ENCODE results near the gene EFS.
"Not testable (repeated sequence)": the region's sequence is repeated elsewhere in the genome, so short reads cannot be mapped to it uniquely, and the experiment has no call there.

Gene EFS

GRCh38 chr14:23399136-23399535 lies 34.2 kb upstream of the EFS start:
- Histone ChIP-seq H3K4me1 (ENCODE audit: control insufficient read depth in 2 of 2, insufficient read depth in 2 of 2, low read length in 2 of 2) (no peaks in the 10 kb centered on the region), H3K27ac (ENCODE audit: low read depth in 2 of 2, low read length in 2 of 2) (no peak overlapping the region), H3K4me3 (ENCODE audit: low read length in 2 of 2) (no peak overlapping the region), H3K36me3 (ENCODE audit: control insufficient read depth in 2 of 2, insufficient read depth in 2 of 2, low read length in 2 of 2) (no peaks in the 10 kb centered on the region), H3K27me3 (ENCODE audit: control insufficient read depth in 2 of 2, insufficient read depth in 2 of 2, low read length in 2 of 2) (peaks cover 0 to 6% of the 10 kb centered on the region in 2 donors), H3K9me3 (ENCODE audit: control insufficient read depth in 2 of 2, low read length in 2 of 2) (no peaks in the 10 kb centered on the region), H3K9ac (ENCODE audit: low read depth in 1 of 2, low read length in 2 of 2) (no peak overlapping the region)

- Histone ChIP-seq H3K4me3 (ENCODE audit: low read length in 2 of 2) (no peak overlapping the region), H3K27me3 (ENCODE audit: control insufficient read depth in 2 of 2, insufficient read depth in 2 of 2, low read length in 2 of 2) (peaks cover 0 to 3% of the 10 kb centered on the region in 2 donors)
Measured at GRCh38 chr14:23398348-23398747, 33.4 kb upstream of the EFS start.

GRCh38 chr14:23396781-23397407 lies 31.9 kb upstream of the EFS start:
- no peaks in the 10 kb centered on the region for H3K9me3 ChIP-seq (ENCODE audit: control insufficient read depth in 2 of 2, low read length in 2 of 2)
- no peaks in the 10 kb centered on the region for H3K4me1 ChIP-seq (ENCODE audit: control insufficient read depth in 2 of 2, insufficient read depth in 2 of 2, low read length in 2 of 2)
- peaks cover 0 to 3% of the 10 kb centered on the region in 2 donors for H3K27me3 ChIP-seq (ENCODE audit: control insufficient read depth in 2 of 2, insufficient read depth in 2 of 2, low read length in 2 of 2)
- no peak overlapping the region for H3K27ac ChIP-seq (ENCODE audit: low read depth in 2 of 2, low read length in 2 of 2)
- H3K9ac ChIP-seq (ENCODE audit: low read depth in 1 of 2, low read length in 2 of 2): no peak overlapping the region
- no peaks in the 10 kb centered on the region for H3K36me3 ChIP-seq (ENCODE audit: control insufficient read depth in 2 of 2, insufficient read depth in 2 of 2, low read length in 2 of 2)
- no peak overlapping the region for H3K4me3 ChIP-seq (ENCODE audit: low read length in 2 of 2)

More at GRCh38 chr14:23398348-23398747, 33.4 kb upstream of the EFS start:
- no peak overlapping the region for H3K27ac ChIP-seq (ENCODE audit: low read depth in 2 of 2, low read length in 2 of 2)
- no peak overlapping the region for H3K9ac ChIP-seq (ENCODE audit: low read depth in 1 of 2, low read length in 2 of 2)
- no peaks in the 10 kb centered on the region for H3K36me3 ChIP-seq (ENCODE audit: control insufficient read depth in 2 of 2, insufficient read depth in 2 of 2, low read length in 2 of 2)
- no peaks in the 10 kb centered on the region for H3K9me3 ChIP-seq (ENCODE audit: control insufficient read depth in 2 of 2, low read length in 2 of 2)
- H3K4me1 ChIP-seq (ENCODE audit: control insufficient read depth in 2 of 2, insufficient read depth in 2 of 2, low read length in 2 of 2): no peaks in the 10 kb centered on the region

- Histone ChIP-seq H3K27me3 (ENCODE audit: control insufficient read depth in 2 of 2, insufficient read depth in 2 of 2, low read length in 2 of 2) (no peaks in the 10 kb centered on the region), H3K9ac (ENCODE audit: low read depth in 1 of 2, low read length in 2 of 2) (no peak overlapping the region), H3K9me3 (ENCODE audit: control insufficient read depth in 2 of 2, low read length in 2 of 2) (no peaks in the 10 kb centered on the region), H3K4me1 (ENCODE audit: control insufficient read depth in 2 of 2, insufficient read depth in 2 of 2, low read length in 2 of 2) (no peaks in the 10 kb centered on the region), H3K4me3 (ENCODE audit: low read length in 2 of 2) (no peak overlapping the region), H3K27ac (ENCODE audit: low read depth in 2 of 2, low read length in 2 of 2) (no peak overlapping the region), H3K36me3 (ENCODE audit: control insufficient read depth in 2 of 2, insufficient read depth in 2 of 2, low read length in 2 of 2) (no peaks in the 10 kb centered on the region)
Measured at GRCh38 chr14:23396126-23396525, 31.2 kb upstream of the EFS start.

GRCh38 chr14:23392613-23393012 lies 27.6 kb upstream of the EFS start:
- no peak overlapping the region for H3K27ac ChIP-seq (ENCODE audit: low read depth in 2 of 2, low read length in 2 of 2)
- no peaks in the 10 kb centered on the region for H3K36me3 ChIP-seq (ENCODE audit: control insufficient read depth in 2 of 2, insufficient read depth in 2 of 2, low read length in 2 of 2)
- H3K9me3 ChIP-seq (ENCODE audit: control insufficient read depth in 2 of 2, low read length in 2 of 2): no peaks in the 10 kb centered on the region
- H3K9ac ChIP-seq (ENCODE audit: low read depth in 1 of 2, low read length in 2 of 2): no peak overlapping the region
- H3K27me3 ChIP-seq (ENCODE audit: control insufficient read depth in 2 of 2, insufficient read depth in 2 of 2, low read length in 2 of 2): no peaks in the 10 kb centered on the region
- H3K4me3 ChIP-seq (ENCODE audit: low read length in 2 of 2): no peak overlapping the region
- no peaks in the 10 kb centered on the region for H3K4me1 ChIP-seq (ENCODE audit: control insufficient read depth in 2 of 2, insufficient read depth in 2 of 2, low read length in 2 of 2)

- not testable (repeated sequence) for H3K36me3 ChIP-seq (ENCODE audit: control insufficient read depth in 2 of 2, insufficient read depth in 2 of 2, low read length in 2 of 2); H3K27ac ChIP-seq (ENCODE audit: low read depth in 2 of 2, low read length in 2 of 2); H3K9ac ChIP-seq (ENCODE audit: low read depth in 1 of 2, low read length in 2 of 2); H3K9me3 ChIP-seq (ENCODE audit: control insufficient read depth in 2 of 2, low read length in 2 of 2); H3K4me1 ChIP-seq (ENCODE audit: control insufficient read depth in 2 of 2, insufficient read depth in 2 of 2, low read length in 2 of 2); H3K4me3 ChIP-seq (ENCODE audit: low read length in 2 of 2); H3K27me3 ChIP-seq (ENCODE audit: control insufficient read depth in 2 of 2, insufficient read depth in 2 of 2, low read length in 2 of 2)
Measured at GRCh38 chr14:23389871-23390270, 24.9 kb upstream of the EFS start.

- Histone ChIP-seq H3K36me3 (ENCODE audit: control insufficient read depth in 2 of 2, insufficient read depth in 2 of 2, low read length in 2 of 2) (no peaks in the 10 kb centered on the region), H3K9me3 (ENCODE audit: control insufficient read depth in 2 of 2, low read length in 2 of 2) (no peaks in the 10 kb centered on the region), H3K9ac (ENCODE audit: low read depth in 1 of 2, low read length in 2 of 2) (no peak overlapping the region), H3K27ac (ENCODE audit: low read depth in 2 of 2, low read length in 2 of 2) (no peak overlapping the region), H3K4me3 (ENCODE audit: low read length in 2 of 2) (no peak overlapping the region), H3K4me1 (ENCODE audit: control insufficient read depth in 2 of 2, insufficient read depth in 2 of 2, low read length in 2 of 2) (no peaks in the 10 kb centered on the region), H3K27me3 (ENCODE audit: control insufficient read depth in 2 of 2, insufficient read depth in 2 of 2, low read length in 2 of 2) (no peaks in the 10 kb centered on the region)
Measured at GRCh38 chr14:23389396-23389795, 24.4 kb upstream of the EFS start.

GRCh38 chr14:23388996-23389395 lies 24.0 kb upstream of the EFS start:
- no peaks in the 10 kb centered on the region for H3K9me3 ChIP-seq (ENCODE audit: control insufficient read depth in 2 of 2, low read length in 2 of 2)
- H3K27ac ChIP-seq (ENCODE audit: low read depth in 2 of 2, low read length in 2 of 2): no peak overlapping the region
- no peaks in the 10 kb centered on the region for H3K4me1 ChIP-seq (ENCODE audit: control insufficient read depth in 2 of 2, insufficient read depth in 2 of 2, low read length in 2 of 2)
- H3K9ac ChIP-seq (ENCODE audit: low read depth in 1 of 2, low read length in 2 of 2): no peak overlapping the region
- H3K4me3 ChIP-seq (ENCODE audit: low read length in 2 of 2): no peak overlapping the region
- no peaks in the 10 kb centered on the region for H3K36me3 ChIP-seq (ENCODE audit: control insufficient read depth in 2 of 2, insufficient read depth in 2 of 2, low read length in 2 of 2)
- no peaks in the 10 kb centered on the region for H3K27me3 ChIP-seq (ENCODE audit: control insufficient read depth in 2 of 2, insufficient read depth in 2 of 2, low read length in 2 of 2)

- Histone ChIP-seq H3K9me3 (ENCODE audit: control insufficient read depth in 2 of 2, low read length in 2 of 2) (no peaks in the 10 kb centered on the region), H3K27ac (ENCODE audit: low read depth in 2 of 2, low read length in 2 of 2) (no peak overlapping the region), H3K4me3 (ENCODE audit: low read length in 2 of 2) (no peak overlapping the region), H3K9ac (ENCODE audit: low read depth in 1 of 2, low read length in 2 of 2) (no peak overlapping the region), H3K36me3 (ENCODE audit: control insufficient read depth in 2 of 2, insufficient read depth in 2 of 2, low read length in 2 of 2) (no peaks in the 10 kb centered on the region), H3K4me1 (ENCODE audit: control insufficient read depth in 2 of 2, insufficient read depth in 2 of 2, low read length in 2 of 2) (no peaks in the 10 kb centered on the region), H3K27me3 (ENCODE audit: control insufficient read depth in 2 of 2, insufficient read depth in 2 of 2, low read length in 2 of 2) (no peaks in the 10 kb centered on the region)
Measured at GRCh38 chr14:23387916-23388882, 23.2 kb upstream of the EFS start.

- no peak overlapping the region for H3K4me3 ChIP-seq (ENCODE audit: low read length in 2 of 2)
- H3K36me3 ChIP-seq (ENCODE audit: control insufficient read depth in 2 of 2, insufficient read depth in 2 of 2, low read length in 2 of 2): no peaks in the 10 kb centered on the region
- H3K27ac ChIP-seq (ENCODE audit: low read depth in 2 of 2, low read length in 2 of 2): no peak overlapping the region
- H3K9me3 ChIP-seq (ENCODE audit: control insufficient read depth in 2 of 2, low read length in 2 of 2): no peaks in the 10 kb centered on the region
- no peaks in the 10 kb centered on the region for H3K4me1 ChIP-seq (ENCODE audit: control insufficient read depth in 2 of 2, insufficient read depth in 2 of 2, low read length in 2 of 2)
- H3K9ac ChIP-seq (ENCODE audit: low read depth in 1 of 2, low read length in 2 of 2): no peak overlapping the region
- no peaks in the 10 kb centered on the region for H3K27me3 ChIP-seq (ENCODE audit: control insufficient read depth in 2 of 2, insufficient read depth in 2 of 2, low read length in 2 of 2)
Measured at GRCh38 chr14:23386999-23387398, 22.0 kb upstream of the EFS start.

Measured in mucosa of rectum (tissue), 2 donors.